Esophagus squamous epithelium (tissue), 4 donors: ENCODE measurements around the gene UCKL1.

ENCODE experiments used
- CTCF ChIP-seq, 6 experiments: fragments of 450-650 bp in 4 of 6; fragments of 200-600 bp in 2 of 6; sonication (generic) in 2 of 6; IDR thresholded peaks; one replicate each; pipeline ENCODE4 v1.5.1; 2016 to 2019; ENCODE audit warnings: antibody characterized with exemption in 6 of 6, mild to moderate bottlenecking in 4 of 6, moderate library complexity in 4 of 6
- POLR2A ChIP-seq, 4 donors: fragments of 450-650 bp; IDR thresholded peaks; one replicate each; pipeline ENCODE4 v1.6.1; 2017; ENCODE audit warnings: antibody characterized with exemption in 4 of 4, mild to moderate bottlenecking in 4 of 4, moderate library complexity in 3 of 4

- no peak for TF ChIP-seq CTCF (IDR thresholded peaks at IDR 0.05)
- no peak for TF ChIP-seq POLR2A (IDR thresholded peaks at IDR 0.05)
These were observed 16.3 kb upstream of the UCKL1 start for GRCh38 chr20:63972312-63973159.
